Vagina (tissue), 2 donors: Measurements from ENCODE around the gene TIMM17B. TPM values are rescaled to one million over a fixed set of nuclear protein-coding genes. Genes with fewer than 3 reads are reported as not detected.

ENCODE experiments used
- DNase-seq, 2 donors: peaks; one replicate each; pipeline ENCODE4 v3.0.0-alpha.2; 2017; ENCODE audit errors: extremely low spot score in 2 of 2
- H3K27ac ChIP-seq: fragments of 200-600 bp; sonication (generic); one replicate; pipeline ENCODE4 v1.5.1; 2019
- H3K27me3 ChIP-seq: fragments of 200-600 bp; sonication (generic); one replicate; pipeline ENCODE4 v1.5.1; 2019
- H3K36me3 ChIP-seq, 2 donors: fragments of 200-600 bp; sonication (generic); one replicate each; pipeline ENCODE4 v1.5.1; 2017 to 2019
- H3K4me1 ChIP-seq: fragments of 200-600 bp; sonication (generic); one replicate; pipeline ENCODE4 v1.5.1; 2019
- H3K4me3 ChIP-seq, 2 donors: fragments of 200-600 bp; sonication (generic); 1 replicate in 1 of 2; 2 replicates in 1 of 2; pipeline ENCODE4 v1.5.1; 2016 to 2019
- H3K9me3 ChIP-seq: fragments of 200-600 bp; sonication (generic); one replicate; pipeline ENCODE4 v1.5.1; 2019
- POLR2A ChIP-seq, 2 donors: fragments of 450-650 bp; IDR thresholded peaks; one replicate each; pipeline ENCODE4 v1.6.1; 2017; ENCODE audit warnings: antibody characterized with exemption in 2 of 2, mild to moderate bottlenecking in 2 of 2, moderate library complexity in 2 of 2
- POLR2AphosphoS5 ChIP-seq, 2 donors: sonication (generic); formaldehyde crosslinking; IDR thresholded peaks; one replicate each; pipeline ENCODE4 v1.9.0; 2017; ENCODE audit warnings: antibody characterized with exemption in 2 of 2, mild to moderate bottlenecking in 2 of 2, low read depth in 1 of 2; ENCODE audit not compliant: insufficient read depth in 1 of 2
- intact Hi-C: fragments of 100-400 bp; cut with DNase I; formaldehyde crosslinking; loops from one replicate; pipeline ENCODE4 v1.15.1; 2023
- total RNA-seq: library from RNA; depleted of rRNA; stranded (reverse); fragments of >200 nt; gene quantifications from one replicate; pipeline ENCODE4 v1.2.3, GENCODE V29; 2016
- TF ChIP-seq, protein P1 (sequence below), 3 experiments: fragments of 450-650 bp in 2 of 3; fragments of 200-600 bp in 1 of 3; sonication (generic) in 1 of 3; IDR thresholded peaks; one replicate each; pipeline ENCODE4 v1.5.1; 2017 to 2019; ENCODE audit warnings: antibody characterized with exemption in 3 of 3, mild to moderate bottlenecking in 2 of 3, moderate library complexity in 2 of 3

The TIMM17B gene
- total RNA-seq, 1 donor from 2014 or later: 43.5 TPM

DNA sequence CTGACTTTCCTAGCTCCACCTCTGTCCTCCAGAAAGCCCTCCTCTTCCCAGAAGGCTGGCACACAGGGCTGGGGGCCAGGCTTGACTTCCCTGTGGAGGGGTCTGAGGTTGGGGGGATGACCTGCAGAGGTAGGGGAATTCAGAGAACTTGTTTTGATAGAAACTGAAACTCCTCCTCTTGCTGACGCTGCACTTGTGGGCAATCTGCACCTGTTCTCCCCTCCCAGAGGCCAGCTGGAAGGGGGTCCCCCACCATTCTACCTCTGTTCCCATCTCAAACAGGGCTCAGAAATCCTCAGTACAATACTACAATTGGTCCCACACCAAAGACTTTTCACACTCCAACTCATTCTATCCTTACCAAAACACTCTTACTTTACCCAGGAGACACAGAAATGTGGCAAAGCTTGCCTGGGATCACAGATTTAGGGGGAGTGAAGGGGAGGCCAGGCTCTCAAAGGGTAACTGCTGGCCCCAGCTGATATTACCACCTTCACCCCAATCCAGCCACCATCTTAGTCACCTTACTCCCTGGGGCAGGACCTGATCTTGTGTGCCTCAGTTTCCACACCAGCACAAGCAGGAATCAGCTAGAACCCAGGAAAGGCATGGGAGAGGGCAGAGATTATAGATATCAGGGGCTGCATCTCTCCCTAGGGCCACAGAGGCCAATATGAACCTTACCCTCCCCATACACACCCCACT, 41.3 kb upstream of the TIMM17B start:
- Histone ChIP-seq H3K9me3 (no peaks in the 10 kb centered on the region), H3K27ac (no peak overlapping the region)
- intact Hi-C loops: no loop called here

GRCh38 chrX:48937054-48937907, 39.7 kb upstream of the TIMM17B start:
- DNase-seq: no peak
- H3K9me3 ChIP-seq: no peaks in the 10 kb centered on the region
- no peak overlapping the region for H3K4me3 ChIP-seq
- no peak overlapping the region for H3K27ac ChIP-seq
- H3K4me1 ChIP-seq: peaks cover 21% of the 10 kb centered on the region
- H3K36me3 ChIP-seq: peaks cover 0 to 14% of the 10 kb centered on the region in 2 donors
- intact Hi-C loops: no loop called here
- TF ChIP-seq POLR2A (IDR thresholded peaks at IDR 0.05) (no peak), POLR2AphosphoS5 (IDR thresholded peaks at IDR 0.05; ENCODE audit: insufficient read depth in 1 of 2, low read depth in 1 of 2) (peak in 1 of 2 donors; percentile 57)
- TF ChIP-seq, protein P1, sequence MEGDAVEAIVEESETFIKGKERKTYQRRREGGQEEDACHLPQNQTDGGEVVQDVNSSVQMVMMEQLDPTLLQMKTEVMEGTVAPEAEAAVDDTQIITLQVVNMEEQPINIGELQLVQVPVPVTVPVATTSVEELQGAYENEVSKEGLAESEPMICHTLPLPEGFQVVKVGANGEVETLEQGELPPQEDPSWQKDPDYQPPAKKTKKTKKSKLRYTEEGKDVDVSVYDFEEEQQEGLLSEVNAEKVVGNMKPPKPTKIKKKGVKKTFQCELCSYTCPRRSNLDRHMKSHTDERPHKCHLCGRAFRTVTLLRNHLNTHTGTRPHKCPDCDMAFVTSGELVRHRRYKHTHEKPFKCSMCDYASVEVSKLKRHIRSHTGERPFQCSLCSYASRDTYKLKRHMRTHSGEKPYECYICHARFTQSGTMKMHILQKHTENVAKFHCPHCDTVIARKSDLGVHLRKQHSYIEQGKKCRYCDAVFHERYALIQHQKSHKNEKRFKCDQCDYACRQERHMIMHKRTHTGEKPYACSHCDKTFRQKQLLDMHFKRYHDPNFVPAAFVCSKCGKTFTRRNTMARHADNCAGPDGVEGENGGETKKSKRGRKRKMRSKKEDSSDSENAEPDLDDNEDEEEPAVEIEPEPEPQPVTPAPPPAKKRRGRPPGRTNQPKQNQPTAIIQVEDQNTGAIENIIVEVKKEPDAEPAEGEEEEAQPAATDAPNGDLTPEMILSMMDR (IDR thresholded peaks at IDR 0.05): no peak
- no peaks in the 10 kb centered on the region for H3K27me3 ChIP-seq

More for the DNA sequence above, 41.3 kb upstream of the TIMM17B start:
- TF ChIP-seq, protein P1 (IDR thresholded peaks at IDR 0.05): no peak
- TF ChIP-seq POLR2AphosphoS5 (IDR thresholded peaks at IDR 0.05; ENCODE audit: insufficient read depth in 1 of 2, low read depth in 1 of 2): no peak
- TF ChIP-seq POLR2A (IDR thresholded peaks at IDR 0.05): no peak
- H3K27me3 ChIP-seq: no peaks in the 10 kb centered on the region
- H3K36me3 ChIP-seq: peaks cover 0 to 8% of the 10 kb centered on the region in 2 donors
- peaks cover 21% of the 10 kb centered on the region for H3K4me1 ChIP-seq
- no peak overlapping the region for H3K4me3 ChIP-seq
- no peak for DNase-seq

DNA sequence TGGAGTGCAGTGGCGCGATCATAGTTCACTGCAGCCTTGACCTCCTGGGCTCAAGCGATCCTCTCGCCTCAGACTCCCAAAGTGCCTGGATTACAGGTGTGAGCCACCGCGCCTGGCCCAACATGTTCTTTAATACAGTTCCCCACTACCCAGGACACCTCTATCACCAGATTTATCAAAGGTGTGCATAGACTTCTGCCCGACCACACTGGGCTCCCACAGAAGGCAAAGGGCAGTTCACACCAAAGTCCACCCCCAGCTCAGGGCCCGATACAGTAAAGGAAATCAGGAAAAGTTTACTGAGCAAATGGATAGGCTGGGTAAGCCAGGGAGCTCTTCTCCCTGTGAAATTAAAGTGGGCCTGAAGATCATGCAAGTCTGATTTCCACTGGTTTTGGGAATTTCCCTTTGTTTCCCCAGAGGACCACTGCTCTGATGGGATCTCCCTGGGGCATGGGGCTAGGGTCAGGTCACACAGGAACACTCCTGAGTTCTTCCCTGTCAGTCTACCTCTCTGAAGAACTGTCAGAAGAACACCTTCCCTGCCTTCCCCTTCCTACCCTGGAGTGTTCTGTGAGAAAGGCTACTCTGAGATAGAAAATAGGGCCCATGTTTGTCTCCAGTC, 39.0 kb upstream of the TIMM17B start:
- intact Hi-C loops: no loop called here
- H3K27me3 ChIP-seq: no peaks in the 10 kb centered on the region
- no peak for TF ChIP-seq POLR2AphosphoS5 (IDR thresholded peaks at IDR 0.05; ENCODE audit: insufficient read depth in 1 of 2, low read depth in 1 of 2)
- TF ChIP-seq, protein P1 (IDR thresholded peaks at IDR 0.05): no peak
- TF ChIP-seq POLR2A (IDR thresholded peaks at IDR 0.05): no peak
- H3K4me3 ChIP-seq: no peak overlapping the region
- DNase-seq: no peak
- peaks cover 0 to 16% of the 10 kb centered on the region in 2 donors for H3K36me3 ChIP-seq
- H3K9me3 ChIP-seq: no peaks in the 10 kb centered on the region
- H3K4me1 ChIP-seq: peaks cover 16% of the 10 kb centered on the region
- no peak overlapping the region for H3K27ac ChIP-seq

GRCh38 chrX:48935301-48935670, 37.7 kb upstream of the TIMM17B start:
- no peak for DNase-seq
- intact Hi-C loops: no loop called here
- H3K4me3 ChIP-seq: no peak overlapping the region
- peaks cover 0 to 20% of the 10 kb centered on the region in 2 donors for H3K36me3 ChIP-seq
- no peaks in the 10 kb centered on the region for H3K9me3 ChIP-seq
- TF ChIP-seq, protein P1 (IDR thresholded peaks at IDR 0.05): no peak
- TF ChIP-seq POLR2AphosphoS5 (IDR thresholded peaks at IDR 0.05; ENCODE audit: insufficient read depth in 1 of 2, low read depth in 1 of 2) (no peak), POLR2A (IDR thresholded peaks at IDR 0.05) (no peak)
- H3K27me3 ChIP-seq: no peaks in the 10 kb centered on the region
- peaks cover 10% of the 10 kb centered on the region for H3K4me1 ChIP-seq
- H3K27ac ChIP-seq: no peak overlapping the region
